SW 1271 (cell line): ENCODE results near the gene DCP1A.
A peak's percentile ranks its signal among the peaks of the same experiment; 100 is the strongest.
"Not testable (repeated sequence)": the region's sequence is repeated elsewhere in the genome, so short reads cannot be mapped to it uniquely, and the experiment has no call there.

Experiments used
- DNase-seq, 2 experiments: peaks; one replicate each; lab custom pipeline; 2025; lab: John Stamatoyannopoulos, UW

DCP1A gene

GRCh38 chr3:53328746-53329145, 18.6 kb downstream of the DCP1A start:
- DNase-seq = no peak

GRCh38 chr3:53327986-53328385, 19.4 kb downstream of the DCP1A start:
- DNase-seq = not testable (repeated sequence)

DNA sequence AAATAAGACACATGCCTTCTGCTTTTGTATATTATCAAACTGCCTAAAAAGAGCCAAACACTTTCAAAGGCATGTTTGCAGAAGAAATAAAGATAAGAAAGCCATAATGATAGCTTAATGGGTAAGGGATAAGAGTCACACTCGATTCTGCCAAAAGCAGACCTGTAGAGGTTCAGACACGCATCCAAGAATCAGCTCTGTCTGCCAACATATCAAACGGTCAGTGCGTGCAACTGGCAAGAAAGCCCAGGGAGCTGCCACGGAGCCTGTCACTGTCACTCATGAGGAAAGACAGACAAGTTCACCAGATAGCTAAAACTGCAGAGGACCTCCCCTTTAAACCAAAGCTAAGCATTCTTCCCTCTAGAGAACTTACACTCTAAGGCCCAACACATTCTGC, 23.2 kb downstream of the DCP1A start:
- no peak for DNase-seq

DNA sequence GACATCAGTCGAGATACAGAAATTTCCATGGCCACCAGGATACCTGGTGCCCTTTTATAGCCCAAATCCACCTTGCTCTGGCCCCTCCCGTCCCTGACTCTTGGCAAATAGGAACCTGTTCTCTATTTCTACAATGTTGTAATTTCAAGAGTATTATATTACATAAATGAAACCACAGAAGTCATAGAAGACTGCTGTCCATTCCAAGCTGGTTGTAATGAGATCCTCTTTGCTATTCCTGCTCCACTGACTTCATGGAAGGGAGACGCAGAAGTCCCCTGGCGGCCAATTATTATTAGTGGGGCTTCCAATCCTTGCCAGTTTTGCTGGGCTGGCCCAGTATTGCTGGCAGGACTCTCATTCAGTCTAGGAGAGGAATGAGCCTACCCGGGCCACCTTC, 26.6 kb downstream of the DCP1A start:
- no peak for DNase-seq

GRCh38 chr3:53318522-53318921, 28.8 kb downstream of the DCP1A start:
- DNase-seq = no peak

DNA sequence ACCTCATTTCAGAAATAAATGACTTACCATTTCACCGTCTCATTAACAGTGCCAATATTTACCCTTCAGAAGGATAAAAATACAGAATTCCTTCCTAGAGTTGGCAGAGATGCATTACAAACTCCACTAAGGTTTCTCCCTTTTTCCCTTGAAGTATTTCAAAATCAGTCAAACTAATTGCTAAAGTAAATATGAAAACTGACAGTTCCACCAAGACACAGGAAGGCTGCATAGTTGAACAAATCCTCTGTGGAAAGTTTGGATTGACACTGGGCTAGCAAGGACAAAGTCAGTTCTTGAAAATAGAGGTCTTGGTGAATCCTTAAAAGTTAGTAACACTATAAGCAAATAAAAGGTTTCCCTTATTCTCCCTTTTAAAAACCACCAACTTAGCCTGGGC, 34.5 kb downstream of the DCP1A start:
- no peak for DNase-seq

DNA sequence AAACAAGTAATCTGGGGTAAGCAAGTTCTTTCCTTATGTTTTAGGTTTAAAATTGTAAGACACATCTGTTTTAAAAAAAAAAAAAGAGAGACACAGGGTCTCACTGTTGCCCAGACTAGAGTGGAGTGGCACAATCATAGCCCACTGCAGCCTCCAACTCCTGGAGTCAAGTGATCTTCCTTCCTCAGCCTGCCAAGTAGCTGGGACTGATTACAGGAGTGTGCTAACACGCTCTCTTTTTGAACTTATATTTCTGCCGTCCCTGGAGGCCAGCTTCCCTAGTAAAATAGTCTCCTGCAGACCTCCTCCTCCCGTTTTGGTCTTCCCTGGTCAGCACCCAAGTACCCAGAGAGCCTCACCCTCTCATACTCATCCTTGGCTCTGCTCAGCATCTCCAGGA, 35.5 kb downstream of the DCP1A start:
- no peak for DNase-seq

DNA sequence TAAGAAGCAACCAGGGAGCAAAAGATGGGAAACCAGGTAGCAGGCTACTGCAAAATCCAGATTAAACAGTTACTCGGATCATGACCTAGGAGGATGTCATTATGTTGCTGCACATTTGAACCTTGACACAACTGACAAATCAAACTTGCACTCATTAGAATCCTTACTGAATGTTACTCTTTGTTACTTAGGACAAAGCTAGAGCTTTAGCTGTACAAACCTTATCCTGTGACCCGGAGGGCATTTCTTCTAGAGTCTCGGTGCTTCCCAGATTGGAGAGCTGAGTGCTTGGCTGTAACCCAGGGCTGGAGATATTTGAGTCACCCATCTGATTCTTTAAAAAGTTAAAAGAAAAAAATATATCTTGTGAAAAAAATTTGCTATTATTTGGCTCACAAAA, 43.4 kb downstream of the DCP1A start:
- DNase-seq = no peak

GRCh38 chr3:53303549-53303948, 43.8 kb downstream of the DCP1A start:
- no peak for DNase-seq

DNA sequence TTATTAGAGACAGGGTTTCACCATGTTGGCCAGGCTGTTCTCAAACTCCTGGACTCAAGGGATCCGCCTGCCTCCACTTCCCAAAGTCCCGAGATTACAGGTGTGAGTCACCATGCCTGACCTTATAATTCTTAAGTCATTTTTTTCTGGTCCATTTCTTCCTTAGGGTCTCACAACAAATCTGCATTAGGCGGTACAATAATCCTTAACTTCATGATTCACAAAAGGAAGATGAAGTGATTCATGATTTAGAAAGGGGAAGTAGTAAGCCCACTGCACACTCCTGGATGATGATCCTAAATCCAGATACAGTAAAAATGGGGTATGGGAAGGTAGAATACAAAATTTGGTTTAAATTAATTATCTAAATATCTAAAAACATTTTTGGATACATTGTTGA, 46.5 kb downstream of the DCP1A start:
- no peak for DNase-seq

GRCh38 chr3:53299611-53300023, 47.7 kb downstream of the DCP1A start:
- DNase-seq = peak; percentile 3 to 49

DNA sequence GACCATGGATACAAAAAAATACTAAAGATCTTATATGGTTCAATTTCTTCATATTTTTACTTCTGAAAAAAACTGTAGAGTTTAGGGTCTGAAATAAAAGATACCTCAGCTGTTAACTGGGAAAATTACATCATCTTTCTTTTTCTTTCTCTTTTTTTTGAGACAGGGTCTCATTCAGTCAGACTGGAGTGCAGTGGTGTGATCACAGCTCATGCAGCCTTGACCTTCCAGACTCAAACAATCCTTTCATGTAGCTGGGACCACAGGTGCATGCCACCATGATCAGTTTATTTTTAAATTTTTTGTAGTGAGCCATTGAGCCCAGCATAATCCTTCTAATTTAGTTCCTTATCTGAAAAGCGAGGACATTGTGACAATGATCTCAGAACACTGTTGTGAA, 51.9 kb downstream of the DCP1A start:
- DNase-seq = no peak

GRCh38 chr3:53293867-53294266, 53.5 kb downstream of the DCP1A start:
- DNase-seq = no peak

GRCh38 chr3:53288214-53288613, 59.1 kb downstream of the DCP1A start:
- DNase-seq = no peak

- DNase-seq = no peak
Measured at GRCh38 chr3:53287131-53287629, 60.2 kb downstream of the DCP1A start.

DNA sequence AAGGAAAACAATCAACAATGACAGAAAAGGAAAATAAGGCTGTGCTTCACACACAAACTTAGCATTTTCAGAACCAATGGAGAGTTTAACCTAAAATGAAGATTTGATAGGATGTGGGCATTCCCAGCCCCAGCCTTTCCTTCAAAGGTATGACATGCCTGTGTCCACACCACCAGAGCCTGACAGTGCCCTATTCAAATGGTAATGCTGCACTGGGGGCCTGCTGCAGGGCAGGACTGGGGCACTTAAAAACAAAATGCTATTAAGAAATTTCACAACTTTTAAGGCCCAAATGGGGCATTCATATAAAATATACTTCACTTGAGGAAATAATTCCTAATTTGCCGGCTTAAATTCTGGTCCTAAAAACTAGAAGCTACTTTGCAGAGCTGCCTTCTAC, 60.6 kb downstream of the DCP1A start:
- no peak for DNase-seq

DNA sequence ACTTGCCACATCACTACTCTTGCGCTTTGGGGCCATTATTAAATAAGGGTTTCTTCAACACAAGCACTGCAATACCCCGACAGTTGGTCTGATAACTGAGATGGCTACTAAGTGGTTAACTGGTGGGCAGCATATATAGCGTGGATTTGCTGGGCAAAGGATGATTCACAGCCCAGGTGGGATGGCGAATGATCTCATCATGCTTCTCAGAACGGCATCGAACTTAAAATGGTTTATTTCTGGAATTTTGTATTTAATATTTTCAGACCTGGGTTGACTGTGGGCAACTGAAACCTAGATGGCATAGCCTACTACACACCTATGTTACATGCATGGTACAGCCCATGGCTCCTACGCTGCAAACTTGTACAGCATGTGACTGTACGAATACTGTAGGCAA, 64.8 kb downstream of the DCP1A start:
- no peak for DNase-seq

DNA sequence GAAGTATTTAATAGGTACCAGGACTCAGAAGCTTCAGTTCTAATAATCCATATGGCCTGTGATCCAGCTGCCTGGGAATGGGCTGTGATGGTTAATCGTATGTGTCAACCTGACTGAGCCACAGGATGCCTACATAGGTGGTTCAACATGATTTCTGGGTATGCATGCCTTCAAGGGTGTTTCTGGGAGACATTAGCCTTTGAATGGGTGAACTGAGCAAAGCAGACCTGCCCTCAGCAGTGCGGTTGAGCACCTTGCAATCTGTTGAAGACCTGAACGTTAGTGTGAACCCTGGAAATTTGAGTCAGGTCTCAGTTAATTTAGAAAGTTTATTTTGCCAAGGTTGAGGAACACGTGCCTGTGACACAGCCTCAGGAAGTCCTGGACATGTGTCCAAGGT, 68.7 kb downstream of the DCP1A start:
- DNase-seq = no peak

- DNase-seq = no peak
Measured at GRCh38 chr3:53274938-53275605, 72.3 kb downstream of the DCP1A start.

GRCh38 chr3:53273146-53273670, 74.1 kb downstream of the DCP1A start:
- DNase-seq = no peak

DNA sequence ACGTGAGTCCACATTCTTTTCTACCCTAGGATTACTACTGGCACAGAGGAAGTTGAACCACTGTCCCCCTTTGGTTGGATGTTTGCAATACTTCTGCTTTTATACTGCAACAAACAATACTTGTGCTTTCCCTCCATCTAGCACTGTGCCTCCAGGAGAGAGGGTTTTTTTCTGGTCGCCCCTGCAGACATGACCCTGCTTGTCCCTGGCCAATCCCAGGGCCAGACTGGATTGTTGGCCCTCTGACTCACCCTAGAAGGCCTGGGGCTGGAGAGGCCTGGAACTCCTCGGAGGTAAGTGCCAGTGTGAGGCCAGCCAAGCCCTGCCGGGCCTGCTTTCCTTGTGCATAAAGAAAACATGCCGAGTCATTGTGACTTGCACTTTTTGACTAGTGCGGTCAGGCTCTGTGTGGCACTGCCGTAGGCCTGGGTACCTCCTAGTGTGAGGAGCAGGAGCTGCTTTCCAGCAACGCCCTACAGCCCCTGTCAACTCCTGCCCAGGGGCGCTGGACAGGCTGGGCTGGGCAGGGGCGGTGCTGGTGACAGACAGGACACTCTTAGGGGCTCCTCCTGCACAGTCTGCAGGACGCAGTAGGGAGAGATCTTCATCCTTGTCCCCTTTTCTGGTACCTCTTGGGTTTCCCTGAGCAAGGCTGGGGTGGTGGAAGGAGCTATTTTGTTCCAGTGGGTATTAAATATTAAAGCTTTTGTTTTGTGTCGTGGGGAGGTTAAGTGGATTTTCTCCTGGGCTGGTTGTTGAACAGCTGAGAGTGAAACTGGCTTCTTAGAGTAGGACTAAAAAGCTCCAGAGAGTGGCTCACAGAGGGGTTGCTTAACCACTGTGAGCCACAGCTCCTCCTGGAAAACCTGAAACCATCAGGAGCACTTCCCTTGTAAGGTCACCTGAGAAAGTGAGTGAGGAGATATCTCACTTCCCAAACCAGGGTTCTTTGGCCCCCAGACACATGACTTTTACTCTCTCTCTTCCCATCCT, 77.2 kb downstream of the DCP1A start:
- DNase-seq = peak; percentile 44 to 67

GRCh38 chr3:53269193-53269592, 78.2 kb downstream of the DCP1A start:
- not testable (repeated sequence) for DNase-seq

DNA sequence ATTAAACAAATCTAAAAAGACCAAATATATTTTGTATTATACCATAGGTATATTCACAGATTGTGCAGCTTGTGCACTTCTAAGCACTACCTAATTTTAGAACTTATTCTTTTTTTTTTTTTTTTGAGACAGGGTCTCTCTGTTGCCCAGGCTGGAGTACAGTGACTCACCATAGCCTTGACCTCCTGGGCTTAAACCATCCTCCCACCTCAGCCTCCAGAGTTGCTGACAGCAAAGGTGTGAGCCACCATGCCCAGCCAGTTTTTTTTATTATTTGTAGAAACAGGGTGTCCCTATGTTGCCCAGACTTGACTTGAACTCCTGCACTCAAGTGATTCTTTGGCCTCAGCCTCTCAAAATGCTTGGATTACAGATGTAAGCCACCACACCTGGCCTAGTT, 79.6 kb downstream of the DCP1A start:
- DNase-seq = no peak
